ENCODE results near the gene RIPOR1.

The RIPOR1 gene

DNA sequence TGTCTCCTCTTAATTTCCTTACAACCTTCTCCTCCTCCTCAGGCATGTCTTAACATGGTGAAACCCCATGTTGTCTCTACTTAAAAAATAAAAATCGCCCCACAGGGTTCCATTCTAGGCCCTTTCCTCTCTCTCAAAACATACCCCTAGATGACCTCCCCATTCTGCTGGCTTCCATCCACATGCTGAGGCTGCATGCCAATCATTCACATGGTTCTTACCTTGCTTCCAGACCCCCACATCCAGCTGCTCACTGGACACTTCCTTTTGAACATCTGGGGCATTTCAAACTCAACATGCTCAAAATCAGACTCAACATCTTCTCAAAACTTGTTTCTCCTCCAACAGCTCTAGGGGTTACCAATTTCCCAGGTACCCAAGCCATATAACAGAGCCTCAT lies 21.3 kb downstream of the RIPOR1 start:
- no peak for TF ChIP-seq PPARA (CRISPR knock-in tag; IDR thresholded peaks at IDR 0.05; ENCODE audit: borderline replicate concordance)
- TF ChIP-seq SNAI2 (CRISPR knock-in tag; IDR thresholded peaks at IDR 0.05), result no peak
- ATAC-seq, result no peak

DNA sequence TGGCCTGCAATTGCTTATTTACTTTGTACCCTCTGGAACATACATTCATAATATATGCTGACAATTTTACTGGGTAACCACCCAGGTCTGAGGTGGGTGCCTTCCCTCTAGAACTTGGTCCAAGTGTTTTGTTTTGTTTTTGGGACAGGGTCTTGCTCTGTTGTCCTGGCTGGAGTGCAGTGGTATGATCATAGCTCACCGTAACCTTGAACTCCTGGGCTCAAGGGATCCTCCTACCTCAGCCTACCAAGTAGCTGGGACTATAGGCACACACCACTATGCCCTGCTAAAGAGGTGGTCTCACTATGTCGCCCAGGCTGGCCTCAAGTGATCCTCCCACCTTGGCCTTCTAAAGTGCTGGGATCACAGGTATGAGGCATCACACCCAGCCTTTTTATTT lies 22.5 kb downstream of the RIPOR1 start:
- no peak for TF ChIP-seq ESRRG (CRISPR knock-in tag; IDR thresholded peaks at IDR 0.05)
- TF ChIP-seq, protein P1, sequence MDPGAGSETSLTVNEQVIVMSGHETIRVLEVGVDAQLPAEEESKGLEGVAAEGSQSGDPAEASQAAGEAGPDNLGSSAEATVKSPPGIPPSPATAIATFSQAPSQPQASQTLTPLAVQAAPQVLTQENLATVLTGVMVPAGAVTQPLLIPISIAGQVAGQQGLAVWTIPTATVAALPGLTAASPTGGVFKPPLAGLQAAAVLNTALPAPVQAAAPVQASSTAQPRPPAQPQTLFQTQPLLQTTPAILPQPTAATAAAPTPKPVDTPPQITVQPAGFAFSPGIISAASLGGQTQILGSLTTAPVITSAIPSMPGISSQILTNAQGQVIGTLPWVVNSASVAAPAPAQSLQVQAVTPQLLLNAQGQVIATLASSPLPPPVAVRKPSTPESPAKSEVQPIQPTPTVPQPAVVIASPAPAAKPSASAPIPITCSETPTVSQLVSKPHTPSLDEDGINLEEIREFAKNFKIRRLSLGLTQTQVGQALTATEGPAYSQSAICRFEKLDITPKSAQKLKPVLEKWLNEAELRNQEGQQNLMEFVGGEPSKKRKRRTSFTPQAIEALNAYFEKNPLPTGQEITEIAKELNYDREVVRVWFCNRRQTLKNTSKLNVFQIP (CRISPR knock-in tag; IDR thresholded peaks at IDR 0.05; ENCODE audit: borderline replicate concordance, low read depth), result no peak
- TF ChIP-seq ZNF8 (CRISPR knock-in tag; IDR thresholded peaks at IDR 0.05), result no peak
- TF ChIP-seq TCF4 (CRISPR knock-in tag; IDR thresholded peaks at IDR 0.05; ENCODE audit: borderline replicate concordance), result no peak
- no peak for TF ChIP-seq ZFP3 (CRISPR knock-in tag; IDR thresholded peaks at IDR 0.05)
- TF ChIP-seq ZFP30 (CRISPR knock-in tag; IDR thresholded peaks at IDR 0.05), result no peak
- TF ChIP-seq ZC3H10 (CRISPR knock-in tag; IDR thresholded peaks at IDR 0.05), result no peak
- TF ChIP-seq SNAI2 (CRISPR knock-in tag; IDR thresholded peaks at IDR 0.05), result no peak
- TF ChIP-seq ARNTL (CRISPR knock-in tag; IDR thresholded peaks at IDR 0.05; ENCODE audit: borderline replicate concordance, low read depth), result no peak
- no peak for TF ChIP-seq ZNF565 (CRISPR knock-in tag; conservative IDR thresholded peaks at IDR 0.05; ENCODE audit: low read depth)
- no peak for TF ChIP-seq CSDC2 (CRISPR knock-in tag; IDR thresholded peaks at IDR 0.05)
- TF ChIP-seq RARB (CRISPR knock-in tag; IDR thresholded peaks at IDR 0.05), result no peak
- no peak for TF ChIP-seq OSR1 (CRISPR knock-in tag; IDR thresholded peaks at IDR 0.05)
- no peak for ATAC-seq

- TF ChIP-seq ZC3H10 (CRISPR knock-in tag; IDR thresholded peaks at IDR 0.05) (no peak), TOX (CRISPR knock-in tag; IDR thresholded peaks at IDR 0.05; ENCODE audit: borderline replicate concordance) (no peak), ZFP30 (CRISPR knock-in tag; IDR thresholded peaks at IDR 0.05) (no peak), BACH2 (CRISPR knock-in tag; IDR thresholded peaks at IDR 0.05; ENCODE audit: borderline replicate concordance) (no peak)
- no peak for ATAC-seq
Observed at GRCh38 chr16:67551972-67552371, 23.3 kb downstream of the RIPOR1 start.

DNA sequence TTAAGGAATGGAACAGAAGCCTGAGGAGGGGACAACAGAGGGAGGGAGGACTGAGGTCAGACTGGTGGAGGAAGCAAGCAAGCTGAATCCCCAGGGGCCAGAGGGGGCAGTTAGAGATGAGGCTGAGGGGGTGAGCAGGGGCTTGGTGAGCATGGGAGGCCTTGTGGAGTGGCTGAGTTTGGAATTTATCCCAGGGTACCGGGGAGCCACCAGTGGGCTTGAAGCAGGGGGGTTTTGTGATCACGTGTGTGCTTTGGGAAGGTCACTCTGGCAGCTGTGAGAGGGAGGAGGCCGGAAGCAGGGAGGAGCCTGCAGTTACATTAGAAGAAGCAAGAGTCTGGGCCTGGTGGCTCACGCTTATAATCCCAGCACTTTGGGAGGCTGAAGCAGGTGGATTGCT lies 23.8 kb downstream of the RIPOR1 start:
- TF ChIP-seq ZFP30 (CRISPR knock-in tag; IDR thresholded peaks at IDR 0.05) (no peak), ESRRG (CRISPR knock-in tag; IDR thresholded peaks at IDR 0.05) (no peak), PPARA (CRISPR knock-in tag; IDR thresholded peaks at IDR 0.05; ENCODE audit: borderline replicate concordance) (no peak), ZNF70 (CRISPR knock-in tag; IDR thresholded peaks at IDR 0.05) (no peak), TCF4 (CRISPR knock-in tag; IDR thresholded peaks at IDR 0.05; ENCODE audit: borderline replicate concordance) (no peak), CREB5 (CRISPR knock-in tag; IDR thresholded peaks at IDR 0.05; ENCODE audit: low read depth) (no peak), ZNF565 (CRISPR knock-in tag; conservative IDR thresholded peaks at IDR 0.05; ENCODE audit: low read depth) (no peak), TOX (CRISPR knock-in tag; IDR thresholded peaks at IDR 0.05; ENCODE audit: borderline replicate concordance) (no peak), OSR1 (CRISPR knock-in tag; IDR thresholded peaks at IDR 0.05) (no peak), CSDC2 (CRISPR knock-in tag; IDR thresholded peaks at IDR 0.05) (no peak), ARNTL (CRISPR knock-in tag; IDR thresholded peaks at IDR 0.05; ENCODE audit: borderline replicate concordance, low read depth) (no peak), RARB (CRISPR knock-in tag; IDR thresholded peaks at IDR 0.05) (no peak), ZC3H10 (CRISPR knock-in tag; IDR thresholded peaks at IDR 0.05) (no peak)
- TF ChIP-seq, protein P2, sequence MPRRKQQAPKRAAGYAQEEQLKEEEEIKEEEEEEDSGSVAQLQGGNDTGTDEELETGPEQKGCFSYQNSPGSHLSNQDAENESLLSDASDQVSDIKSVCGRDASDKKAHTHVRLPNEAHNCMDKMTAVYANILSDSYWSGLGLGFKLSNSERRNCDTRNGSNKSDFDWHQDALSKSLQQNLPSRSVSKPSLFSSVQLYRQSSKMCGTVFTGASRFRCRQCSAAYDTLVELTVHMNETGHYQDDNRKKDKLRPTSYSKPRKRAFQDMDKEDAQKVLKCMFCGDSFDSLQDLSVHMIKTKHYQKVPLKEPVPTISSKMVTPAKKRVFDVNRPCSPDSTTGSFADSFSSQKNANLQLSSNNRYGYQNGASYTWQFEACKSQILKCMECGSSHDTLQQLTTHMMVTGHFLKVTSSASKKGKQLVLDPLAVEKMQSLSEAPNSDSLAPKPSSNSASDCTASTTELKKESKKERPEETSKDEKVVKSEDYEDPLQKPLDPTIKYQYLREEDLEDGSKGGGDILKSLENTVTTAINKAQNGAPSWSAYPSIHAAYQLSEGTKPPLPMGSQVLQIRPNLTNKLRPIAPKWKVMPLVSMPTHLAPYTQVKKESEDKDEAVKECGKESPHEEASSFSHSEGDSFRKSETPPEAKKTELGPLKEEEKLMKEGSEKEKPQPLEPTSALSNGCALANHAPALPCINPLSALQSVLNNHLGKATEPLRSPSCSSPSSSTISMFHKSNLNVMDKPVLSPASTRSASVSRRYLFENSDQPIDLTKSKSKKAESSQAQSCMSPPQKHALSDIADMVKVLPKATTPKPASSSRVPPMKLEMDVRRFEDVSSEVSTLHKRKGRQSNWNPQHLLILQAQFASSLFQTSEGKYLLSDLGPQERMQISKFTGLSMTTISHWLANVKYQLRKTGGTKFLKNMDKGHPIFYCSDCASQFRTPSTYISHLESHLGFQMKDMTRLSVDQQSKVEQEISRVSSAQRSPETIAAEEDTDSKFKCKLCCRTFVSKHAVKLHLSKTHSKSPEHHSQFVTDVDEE (CRISPR knock-in tag; IDR thresholded peaks at IDR 0.05), result no peak
- TF ChIP-seq, protein P1 (CRISPR knock-in tag; IDR thresholded peaks at IDR 0.05; ENCODE audit: borderline replicate concordance, low read depth), result no peak
- TF ChIP-seq, protein P3, sequence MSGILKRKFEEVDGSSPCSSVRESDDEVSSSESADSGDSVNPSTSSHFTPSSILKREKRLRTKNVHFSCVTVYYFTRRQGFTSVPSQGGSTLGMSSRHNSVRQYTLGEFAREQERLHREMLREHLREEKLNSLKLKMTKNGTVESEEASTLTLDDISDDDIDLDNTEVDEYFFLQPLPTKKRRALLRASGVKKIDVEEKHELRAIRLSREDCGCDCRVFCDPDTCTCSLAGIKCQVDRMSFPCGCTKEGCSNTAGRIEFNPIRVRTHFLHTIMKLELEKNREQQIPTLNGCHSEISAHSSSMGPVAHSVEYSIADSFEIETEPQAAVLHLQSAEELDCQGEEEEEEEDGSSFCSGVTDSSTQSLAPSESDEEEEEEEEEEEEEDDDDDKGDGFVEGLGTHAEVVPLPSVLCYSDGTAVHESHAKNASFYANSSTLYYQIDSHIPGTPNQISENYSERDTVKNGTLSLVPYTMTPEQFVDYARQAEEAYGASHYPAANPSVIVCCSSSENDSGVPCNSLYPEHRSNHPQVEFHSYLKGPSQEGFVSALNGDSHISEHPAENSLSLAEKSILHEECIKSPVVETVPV (CRISPR knock-in tag; IDR thresholded peaks at IDR 0.05), result no peak
- TF ChIP-seq, protein P4, sequence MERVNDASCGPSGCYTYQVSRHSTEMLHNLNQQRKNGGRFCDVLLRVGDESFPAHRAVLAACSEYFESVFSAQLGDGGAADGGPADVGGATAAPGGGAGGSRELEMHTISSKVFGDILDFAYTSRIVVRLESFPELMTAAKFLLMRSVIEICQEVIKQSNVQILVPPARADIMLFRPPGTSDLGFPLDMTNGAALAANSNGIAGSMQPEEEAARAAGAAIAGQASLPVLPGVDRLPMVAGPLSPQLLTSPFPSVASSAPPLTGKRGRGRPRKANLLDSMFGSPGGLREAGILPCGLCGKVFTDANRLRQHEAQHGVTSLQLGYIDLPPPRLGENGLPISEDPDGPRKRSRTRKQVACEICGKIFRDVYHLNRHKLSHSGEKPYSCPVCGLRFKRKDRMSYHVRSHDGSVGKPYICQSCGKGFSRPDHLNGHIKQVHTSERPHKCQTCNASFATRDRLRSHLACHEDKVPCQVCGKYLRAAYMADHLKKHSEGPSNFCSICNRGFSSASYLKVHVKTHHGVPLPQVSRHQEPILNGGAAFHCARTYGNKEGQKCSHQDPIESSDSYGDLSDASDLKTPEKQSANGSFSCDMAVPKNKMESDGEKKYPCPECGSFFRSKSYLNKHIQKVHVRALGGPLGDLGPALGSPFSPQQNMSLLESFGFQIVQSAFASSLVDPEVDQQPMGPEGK (CRISPR knock-in tag; IDR thresholded peaks at IDR 0.05; ENCODE audit: borderline replicate concordance), result no peak
- no peak for ATAC-seq

Measured in SK-N-SH treated with all-trans-retinoic acid at 6 μM for 48 hours (cell line).